Mucosa of descending colon (tissue), 3 donors: ENCODE measurements around the gene TMEM190. TPM values are rescaled to one million over a fixed set of nuclear protein-coding genes. Genes with fewer than 3 reads are reported as not detected.
"Not testable (repeated sequence)": the region's sequence is repeated elsewhere in the genome, so short reads cannot be mapped to it uniquely, and the experiment has no call there.

Experiments used
- ATAC-seq: fragments of 200-7000 bp; cut with Tn5 transposase; one replicate; pipeline ENCODE4 v1.9.1; 2020; ENCODE audit warnings: mild to moderate bottlenecking, moderate library complexity
- DNase-seq, 3 donors: peaks; one replicate each; pipeline ENCODE4 v3.0.0-alpha.2; 2020
- H3K36me3 ChIP-seq: fragments of 200-600 bp; one replicate; pipeline ENCODE4 v1.8.0; 2021; ENCODE audit warnings: low read depth, mild to moderate bottlenecking
- H3K4me1 ChIP-seq: fragments of 200-600 bp; one replicate; pipeline ENCODE4 v1.8.0; 2021; ENCODE audit warnings: low read depth, mild to moderate bottlenecking
- H3K4me3 ChIP-seq: fragments of 200-600 bp; one replicate; pipeline ENCODE4 v1.8.0; 2021; ENCODE audit warnings: mild to moderate bottlenecking
- H3K9me3 ChIP-seq: fragments of 200-600 bp; one replicate; pipeline ENCODE4 v1.8.0; 2021; ENCODE audit warnings: mild to moderate bottlenecking
- CTCF ChIP-seq: fragments of 200-600 bp; IDR thresholded peaks from one replicate; pipeline ENCODE4 v1.8.0; 2022; ENCODE audit warnings: antibody characterized with exemption, mild to moderate bottlenecking
- intact Hi-C, 2 donors: fragments of 100-400 bp; cut with DNase I in 1 of 2; cut with micrococcal nuclease in 1 of 2; formaldehyde crosslinking; loops; one replicate each; pipeline versions ENCODE4 v1.11.0 to v1.11.1; 2022; cut with DNase I, micrococcal nuclease
- total RNA-seq, 3 donors: library from RNA; stranded (reverse); fragmentation: NEBNext Ultra II Directional in 2 of 3; extraction: Animal tissue kit (Norgen Biotek cat#: 25700) in 2 of 3; gene quantifications; one replicate each; pipeline versions ENCODE4 v1.2.1 to v1.2.4, GENCODE V29; 2021 to 2023
- donor health status: DM: no; HTN: no; CAD: no; lungs with moderate emphysema.
- donor health status: DM: no; HTN: no; CAD: no.
- donor health status: DM: no; HTN: yes; CAD: no.

The TMEM190 gene
- total RNA-seq, 3 donors from 2014 or later, result not detected

- DNase-seq (peak in 2 of 3 donors; percentile 41 to 80), ATAC-seq (peak; percentile 94)
- Histone ChIP-seq H3K36me3 (no peaks in the 10 kb centered on the region), H3K9me3 (no peaks in the 10 kb centered on the region), H3K4me3 (no peak overlapping the region), H3K4me1 (no peaks in the 10 kb centered on the region)
- TF ChIP-seq CTCF, result peak; percentile 33
- intact Hi-C loops, result no loop called here
These were observed 41.6 kb downstream of the TMEM190 start for GRCh38 chr19:55418185-55418584.

GRCh38 chr19:55419103-55419502 lies 42.5 kb downstream of the TMEM190 start:
- TF ChIP-seq CTCF, result no peak
- Histone ChIP-seq H3K9me3 (no peaks in the 10 kb centered on the region), H3K4me1 (no peaks in the 10 kb centered on the region), H3K4me3 (no peak overlapping the region), H3K36me3 (no peaks in the 10 kb centered on the region)
- DNase-seq (no peak), ATAC-seq (no peak)
- intact Hi-C loops, result no loop called here

- ATAC-seq (no peak), DNase-seq (no peak)
- H3K36me3 ChIP-seq, result no peaks in the 10 kb centered on the region
- no peaks in the 10 kb centered on the region for H3K4me1 ChIP-seq
- intact Hi-C loops, result no loop called here
- no peak overlapping the region for H3K4me3 ChIP-seq
- TF ChIP-seq CTCF, result no peak
- no peaks in the 10 kb centered on the region for H3K9me3 ChIP-seq
These were observed 43.1 kb downstream of the TMEM190 start for GRCh38 chr19:55419624-55420236.

- H3K36me3 ChIP-seq, H3K4me3 ChIP-seq, intact Hi-C loops, H3K9me3 ChIP-seq, ATAC-seq, H3K4me1 ChIP-seq: not testable (repeated sequence)
- DNase-seq, result peak in 1 of 3 donors; percentile 12
These were observed 44.7 kb downstream of the TMEM190 start for GRCh38 chr19:55421281-55421680.

GRCh38 chr19:55423225-55424005 lies 46.8 kb downstream of the TMEM190 start:
- no peaks in the 10 kb centered on the region for H3K9me3 ChIP-seq
- DNase-seq (no peak), ATAC-seq (no peak)
- H3K4me1 ChIP-seq, result no peaks in the 10 kb centered on the region
- H3K4me3 ChIP-seq, result no peak overlapping the region
- H3K36me3 ChIP-seq, result no peaks in the 10 kb centered on the region
- TF ChIP-seq CTCF, result no peak
- intact Hi-C loops, result no loop called here

- Histone ChIP-seq H3K36me3 (no peaks in the 10 kb centered on the region), H3K4me1 (no peaks in the 10 kb centered on the region), H3K4me3 (no peak overlapping the region), H3K9me3 (no peaks in the 10 kb centered on the region)
- TF ChIP-seq CTCF, result no peak
- intact Hi-C loops, result no loop called here
- DNase-seq, result no peak
- ATAC-seq, result no peak
These were observed 47.9 kb downstream of the TMEM190 start for GRCh38 chr19:55424518-55424917.
